Activated T-helper 2 cell treated with anti-CD3 and anti-CD28 coated beads, Interferon-gamma antibody, Interleukin-2, Interleukin-4, amounts not matched to agents 10 μg/mL and 5 μg/mL and 100 μg/mL, durations not matched to agents 14 hours and 24 hours and 36 hours (primary cell): ENCODE results near the gene TRIM7. TPM values are rescaled to one million over a fixed set of nuclear protein-coding genes. Genes with fewer than 3 reads are reported as not detected.

Experiments used
- DNase-seq: peaks from one replicate; pipeline ENCODE4 v3.0.0; 2021; ENCODE audit warnings: low spot score
- H3K27ac Mint-ChIP-seq: one replicate; pipeline ENCODE4 v1.8.0; 2021; ENCODE audit warnings: mixed read lengths
- H3K27me3 Mint-ChIP-seq: one replicate; pipeline ENCODE4 v1.8.0; 2021; ENCODE audit warnings: low read depth, mixed read lengths
- H3K36me3 Mint-ChIP-seq: one replicate; pipeline ENCODE4 v1.8.0; 2021; ENCODE audit warnings: low read depth, mixed read lengths
- H3K4me1 Mint-ChIP-seq: one replicate; pipeline ENCODE4 v1.8.0; 2021; ENCODE audit warnings: low read depth, mixed read lengths
- H3K4me3 Mint-ChIP-seq: one replicate; pipeline ENCODE4 v1.8.0; 2021; ENCODE audit warnings: low read depth, mild to moderate bottlenecking, moderate library complexity, mixed read lengths
- H3K9me3 Mint-ChIP-seq: one replicate; pipeline ENCODE4 v1.8.0; 2021; ENCODE audit warnings: mixed read lengths
- intact Hi-C: fragments of 100-400 bp; cut with micrococcal nuclease; formaldehyde crosslinking; loops from one replicate; pipeline ENCODE4 v1.15.1; 2023
- total RNA-seq: library from RNA; stranded (reverse); gene quantifications from 2 replicates; pipeline ENCODE4 v1.2.3, GENCODE V29; 2022

Gene TRIM7
- total RNA-seq, 1 donor from 2014 or later, result 4.8 TPM

GRCh38 chr5:181224390-181225229, 19.6 kb upstream of the TRIM7 start:
- DNase-seq, result no peak
- Mint-ChIP-seq H3K4me1 (peaks cover 56% of the 10 kb centered on the region), H3K27me3 (peaks cover 2% of the 10 kb centered on the region), H3K27ac (peak overlapping the region; percentile 98), H3K36me3 (peaks cover 11% of the 10 kb centered on the region), H3K4me3 (peak overlapping the region; percentile 97), H3K9me3 (no peaks in the 10 kb centered on the region)
- intact Hi-C loops, result no loop called here

DNA sequence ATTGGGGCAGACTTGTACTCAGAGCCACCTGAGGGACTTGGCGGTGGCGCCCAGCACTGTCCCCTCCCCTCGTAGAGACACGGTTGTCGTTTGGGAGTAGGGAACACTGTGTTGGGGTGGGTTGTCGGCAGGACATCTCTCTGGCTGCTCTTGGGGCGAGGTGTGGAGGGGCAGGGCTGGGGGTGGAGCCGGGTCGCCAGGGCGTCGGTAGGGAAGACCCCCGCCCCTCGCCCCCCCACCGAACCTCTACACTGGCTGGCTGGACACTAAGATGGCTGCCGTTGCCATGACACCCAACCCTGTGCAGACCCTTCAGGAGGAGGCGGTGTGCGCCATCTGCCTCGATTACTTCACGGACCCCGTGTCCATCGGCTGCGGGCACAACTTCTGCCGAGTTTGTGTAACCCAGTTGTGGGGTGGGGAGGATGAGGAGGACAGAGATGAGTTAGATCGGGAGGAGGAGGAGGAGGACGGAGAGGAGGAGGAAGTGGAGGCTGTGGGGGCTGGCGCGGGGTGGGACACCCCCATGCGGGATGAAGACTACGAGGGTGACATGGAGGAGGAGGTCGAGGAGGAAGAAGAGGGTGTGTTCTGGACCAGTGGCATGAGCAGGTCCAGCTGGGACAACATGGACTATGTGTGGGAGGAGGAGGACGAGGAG, 18.9 kb upstream of the TRIM7 start:
- DNase-seq, result no peak
- Mint-ChIP-seq H3K27me3 (peaks cover 2% of the 10 kb centered on the region), H3K27ac (peak overlapping the region; percentile 98), H3K4me3 (peak overlapping the region; percentile 97), H3K36me3 (peaks cover 5% of the 10 kb centered on the region), H3K9me3 (no peaks in the 10 kb centered on the region), H3K4me1 (peaks cover 53% of the 10 kb centered on the region)
- intact Hi-C loops, result loop anchor here (1.0 to 2.0 kb wide), 4 partner anchors 17 to 419 kb away; partner anchors contain the start of gene TRIM52

- Mint-ChIP-seq H3K27me3 (peaks cover 2% of the 10 kb centered on the region), H3K9me3 (no peaks in the 10 kb centered on the region), H3K4me3 (peak within 1 kb of the TSS; percentile 97), H3K36me3 (peaks cover 5% of the 10 kb centered on the region), H3K4me1 (peaks cover 55% of the 10 kb centered on the region), H3K27ac (peak within 1 kb of the TSS; percentile 98)
- peak; percentile 96 for DNase-seq
- intact Hi-C loops, result loop anchor here (1.0 to 2.0 kb wide), 4 partner anchors 18 to 418 kb away; partner anchors contain the start of gene TRIM52
Observed at GRCh38 chr5:181223058-181223728, 18.2 kb upstream of the TRIM7 start, which contains the start of gene TRIM41. TSS of gene TRIM41 (plus strand) at chr5:181223281. CDS start at chr5:181224000, 719 bp downstream.

- Mint-ChIP-seq H3K27me3 (peaks cover 2% of the 10 kb centered on the region), H3K36me3 (peaks cover 5% of the 10 kb centered on the region), H3K27ac (peak overlapping the region; percentile 98), H3K4me3 (peak overlapping the region; percentile 97), H3K4me1 (peaks cover 60% of the 10 kb centered on the region), H3K9me3 (no peaks in the 10 kb centered on the region)
- intact Hi-C loops, result loop anchor here (1.0 to 2.0 kb wide), 5 partner anchors 15 to 418 kb away; partner anchors contain the start of gene TRIM52
- no peak for DNase-seq
Observed at GRCh38 chr5:181222630-181223057, 17.6 kb upstream of the TRIM7 start.

DNA sequence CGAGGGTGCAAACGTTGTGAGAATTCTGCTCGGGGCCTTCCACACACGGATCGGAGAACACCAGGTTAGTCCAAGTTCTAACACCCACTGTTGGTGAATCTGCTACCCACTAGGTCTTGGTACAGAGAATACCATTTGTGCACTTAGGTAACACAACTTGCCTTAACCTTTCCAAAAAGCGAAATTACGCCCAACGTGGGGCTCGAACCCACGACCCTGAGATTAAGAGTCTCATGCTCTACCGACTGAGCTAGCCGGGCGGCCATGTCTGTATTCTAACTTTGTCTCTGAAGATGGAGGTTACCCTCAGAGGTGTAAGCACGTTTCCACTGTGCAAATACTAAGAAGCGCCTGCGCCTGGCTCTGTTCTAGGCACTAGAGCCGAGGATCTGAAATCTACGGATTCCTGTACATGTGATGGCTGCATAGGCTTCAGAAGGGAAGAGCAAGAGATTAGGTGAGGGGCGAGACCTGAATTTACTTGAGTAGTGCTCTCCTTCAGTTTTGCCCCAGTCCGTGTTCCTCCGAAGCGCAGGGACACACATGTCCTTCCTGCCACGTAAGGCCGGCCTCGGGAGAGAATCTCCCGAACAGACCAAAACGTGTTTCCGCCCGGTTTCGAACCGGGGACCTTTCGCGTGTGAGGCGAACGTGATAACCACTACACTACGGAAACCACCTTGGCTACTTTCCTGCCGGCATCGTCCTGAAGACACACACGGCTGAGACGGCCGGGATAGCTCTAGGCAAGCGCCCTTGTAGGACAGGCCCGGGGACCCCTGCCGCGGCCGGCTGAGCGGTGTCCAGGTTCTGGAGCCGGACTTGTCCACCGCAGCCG, 17.0 kb upstream of the TRIM7 start:
- H3K4me3 Mint-ChIP-seq, result peak overlapping the region; percentile 97
- intact Hi-C loops, result loop anchor here (1.0 to 2.0 kb wide), 2 partner anchors 15 to 417 kb away; no protein-coding TSS in a partner anchor
- no peaks in the 10 kb centered on the region for H3K9me3 Mint-ChIP-seq
- peak overlapping the region; percentile 98 for H3K27ac Mint-ChIP-seq
- peaks cover 2% of the 10 kb centered on the region for H3K27me3 Mint-ChIP-seq
- peak; percentile 94 for DNase-seq
- H3K36me3 Mint-ChIP-seq, result peaks cover 5% of the 10 kb centered on the region
- peaks cover 63% of the 10 kb centered on the region for H3K4me1 Mint-ChIP-seq

- H3K4me3 Mint-ChIP-seq, result peak overlapping the region; percentile 97
Observed at GRCh38 chr5:181221105-181221791, 16.3 kb upstream of the TRIM7 start.

DNA sequence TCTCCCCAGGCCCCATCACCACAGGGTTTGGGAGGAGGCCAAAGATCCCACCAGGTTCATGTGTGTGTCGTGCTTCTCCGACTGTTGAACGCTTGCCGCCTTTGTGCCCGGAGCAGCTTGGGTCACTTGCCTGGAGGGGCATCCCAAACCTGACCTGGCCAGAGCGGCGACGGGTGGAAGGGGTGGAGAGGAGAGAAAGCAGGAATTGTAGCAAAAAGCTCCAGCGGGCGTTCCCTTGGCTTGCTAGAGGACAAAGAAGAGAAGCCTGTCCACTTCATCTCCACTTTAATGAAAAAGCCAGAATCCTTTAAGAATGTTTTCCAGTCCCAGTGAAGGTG, 15.2 kb upstream of the TRIM7 start:
- no peak overlapping the region for H3K27ac Mint-ChIP-seq
- peaks cover 2% of the 10 kb centered on the region for H3K27me3 Mint-ChIP-seq
- peaks cover 59% of the 10 kb centered on the region for H3K4me1 Mint-ChIP-seq
- peak overlapping the region; percentile 30 for H3K4me3 Mint-ChIP-seq
- H3K36me3 Mint-ChIP-seq, result peaks cover 5% of the 10 kb centered on the region
- intact Hi-C loops, result no loop called here
- H3K9me3 Mint-ChIP-seq, result no peaks in the 10 kb centered on the region
- DNase-seq, result no peak

More at GRCh38 chr5:181221105-181221791, 16.3 kb upstream of the TRIM7 start:
- peaks cover 5% of the 10 kb centered on the region for H3K36me3 Mint-ChIP-seq
- peaks cover 64% of the 10 kb centered on the region for H3K4me1 Mint-ChIP-seq
- H3K27ac Mint-ChIP-seq, result peak overlapping the region; percentile 98
- DNase-seq, result peak; percentile 57
- H3K9me3 Mint-ChIP-seq, result no peaks in the 10 kb centered on the region
- intact Hi-C loops, result no loop called here
- peaks cover 2% of the 10 kb centered on the region for H3K27me3 Mint-ChIP-seq

DNA sequence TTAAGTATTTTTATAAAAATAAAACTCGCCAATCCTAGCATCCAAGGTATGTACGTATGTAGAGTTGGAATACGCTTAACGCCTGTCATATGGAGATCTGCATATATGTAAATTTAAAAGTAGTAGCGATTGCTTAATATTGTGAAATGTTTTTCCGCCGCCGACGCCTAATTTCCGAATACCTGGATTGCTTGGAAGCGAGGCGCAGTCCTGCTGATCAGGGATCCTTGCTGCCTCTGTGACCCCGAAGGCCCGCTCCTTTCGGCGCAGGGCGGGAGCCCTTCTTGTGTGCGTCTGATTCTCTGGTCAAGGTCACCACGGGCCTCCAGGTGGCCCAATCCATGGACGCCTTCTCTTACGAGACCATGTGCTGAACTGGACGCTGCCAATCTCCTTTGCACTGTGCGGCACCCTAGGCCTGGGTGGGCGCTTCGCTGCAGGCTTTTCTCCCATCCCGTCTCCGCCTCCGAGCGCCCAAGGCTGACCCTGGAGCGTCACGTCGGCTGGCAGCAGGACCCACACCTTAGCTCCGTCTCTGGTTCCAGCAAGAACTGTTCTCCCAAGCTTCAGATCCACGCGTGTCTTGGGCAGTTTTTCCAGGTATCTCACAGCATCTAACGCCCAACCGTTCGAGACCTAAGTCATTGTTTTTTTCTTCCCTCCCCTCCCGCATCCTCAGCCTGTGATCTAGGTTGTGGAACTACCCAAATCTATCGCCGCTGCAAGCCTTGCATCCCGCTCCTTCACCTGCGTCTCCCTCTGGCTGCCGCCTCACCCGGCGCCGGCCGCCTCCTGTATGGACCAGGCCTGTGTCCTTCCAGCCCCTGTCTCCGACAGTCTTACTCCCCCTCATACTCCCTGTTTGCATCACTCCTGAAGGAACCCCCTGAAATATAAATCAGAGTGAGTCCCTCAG, 14.5 kb upstream of the TRIM7 start:
- intact Hi-C loops, result no loop called here
- H3K4me3 Mint-ChIP-seq, result peak overlapping the region; percentile 51
- H3K36me3 Mint-ChIP-seq, result peaks cover 2% of the 10 kb centered on the region
- H3K4me1 Mint-ChIP-seq, result peaks cover 55% of the 10 kb centered on the region
- H3K27ac Mint-ChIP-seq, result peak overlapping the region; percentile 14
- peaks cover 2% of the 10 kb centered on the region for H3K27me3 Mint-ChIP-seq
- no peak for DNase-seq
- no peaks in the 10 kb centered on the region for H3K9me3 Mint-ChIP-seq

- Mint-ChIP-seq H3K27me3 (peaks cover 2% of the 10 kb centered on the region), H3K27ac (peak overlapping the region; percentile 91), H3K9me3 (no peaks in the 10 kb centered on the region), H3K36me3 (no peaks in the 10 kb centered on the region), H3K4me1 (peaks cover 48% of the 10 kb centered on the region), H3K4me3 (peak overlapping the region; percentile 88)
- DNase-seq, result no peak
- intact Hi-C loops, result loop anchor here (1.0 kb wide), 2 partner anchors 11 to 27 kb away; no protein-coding TSS in a partner anchor
Observed at GRCh38 chr5:181218795-181219124, 13.8 kb upstream of the TRIM7 start.

- peaks cover 46% of the 10 kb centered on the region for H3K4me1 Mint-ChIP-seq
Observed at GRCh38 chr5:181217803-181218062, 12.7 kb upstream of the TRIM7 start.

More at GRCh38 chr5:181217803-181218062, 12.7 kb upstream of the TRIM7 start:
- Mint-ChIP-seq H3K27ac (peak overlapping the region; percentile 91), H3K4me3 (peak overlapping the region; percentile 88), H3K36me3 (no peaks in the 10 kb centered on the region), H3K27me3 (peaks cover 4% of the 10 kb centered on the region), H3K9me3 (no peaks in the 10 kb centered on the region)
- intact Hi-C loops, result loop anchor here (1.0 to 2.0 kb wide), 3 partner anchors 10 to 51 kb away; no protein-coding TSS in a partner anchor
- DNase-seq, result peak; percentile 45
